GM18507 (cell line): ENCODE measurements around the gene FLOT1.
"Not testable (repeated sequence)": the region's sequence is repeated elsewhere in the genome, so short reads cannot be mapped to it uniquely, and the experiment has no call there.

Experiments
- DNase-seq: peaks from one replicate; pipeline ENCODE4 v3.0.0; 2011; ENCODE audit warnings: low read depth; ENCODE audit not compliant: insufficient read length; ENCODE audit errors: extremely low spot score
- FAIRE-seq: peaks from 2 replicates; lab custom pipeline; 2011; peaks lifted over from hg19 to GRCh38; lab: Jason Lieb, UNC

FLOT1 gene

GRCh38 chr6:30768634-30769087, 26.2 kb upstream of the FLOT1 start:
- FAIRE-seq (no peak), DNase-seq (no peak)

GRCh38 chr6:30767944-30768301, 25.4 kb upstream of the FLOT1 start:
- FAIRE-seq (no peak), DNase-seq (no peak)

GRCh38 chr6:30767158-30767943, 24.9 kb upstream of the FLOT1 start:
- DNase-seq: no peak
- peak; percentile 81 for FAIRE-seq

- FAIRE-seq (no peak), DNase-seq (no peak)
Observed at GRCh38 chr6:30766461-30767157, 24.1 kb upstream of the FLOT1 start.

- not testable (repeated sequence) for FAIRE-seq, DNase-seq
Observed at GRCh38 chr6:30765495-30765894, 23.0 kb upstream of the FLOT1 start.

- not testable (repeated sequence) for DNase-seq, FAIRE-seq
Observed at GRCh38 chr6:30764490-30765043, 22.1 kb upstream of the FLOT1 start.

GRCh38 chr6:30763618-30764489, 21.4 kb upstream of the FLOT1 start:
- FAIRE-seq (peak; percentile 89), DNase-seq (peak; percentile 60)

- FAIRE-seq: no peak
- no peak for DNase-seq
Observed at GRCh38 chr6:30763155-30763617, 20.7 kb upstream of the FLOT1 start.

GRCh38 chr6:30761791-30762429, 19.4 kb upstream of the FLOT1 start:
- FAIRE-seq (no peak), DNase-seq (no peak)

GRCh38 chr6:30760549-30760948, 18.1 kb upstream of the FLOT1 start:
- FAIRE-seq (no peak), DNase-seq (no peak)

- no peak for FAIRE-seq
- no peak for DNase-seq
Observed at GRCh38 chr6:30759575-30760239, 17.2 kb upstream of the FLOT1 start.

GRCh38 chr6:30757261-30757904, 14.9 kb upstream of the FLOT1 start:
- no peak for FAIRE-seq
- no peak for DNase-seq

GRCh38 chr6:30756405-30757003, 14.0 kb upstream of the FLOT1 start:
- FAIRE-seq, DNase-seq: not testable (repeated sequence)

GRCh38 chr6:30754631-30755030, 12.1 kb upstream of the FLOT1 start:
- FAIRE-seq (no peak), DNase-seq (no peak)

- DNase-seq (no peak), FAIRE-seq (no peak)
Observed at GRCh38 chr6:30752157-30752927, 9.9 kb upstream of the FLOT1 start.

GRCh38 chr6:30750379-30750668, 7.8 kb upstream of the FLOT1 start:
- DNase-seq (no peak), FAIRE-seq (no peak)
